OCI-LY1 (cell line): ENCODE data around the gene DOCK6.

ENCODE experiments used
- H2AFZ ChIP-seq: fragments of 200-600 bp; sonication (generic), shearing (Covaris generic); 2 replicates; pipeline ENCODE4 v1.6.0; 2014; ENCODE audit warnings: antibody characterized with exemption, mild to moderate bottlenecking, low read length
- H3F3A ChIP-seq: fragments of 200-600 bp; sonication (generic), shearing (Covaris generic); 2 replicates; pipeline ENCODE4 v1.6.0; 2014; ENCODE audit warnings: mild to moderate bottlenecking, antibody characterized with exemption, low read length, moderate library complexity; ENCODE audit not compliant: insufficient read depth
- H3K27ac ChIP-seq: fragments of 200-600 bp; sonication (generic); 2 replicates; pipeline ENCODE4 v1.5.1; 2014; ENCODE audit warnings: low read length, mixed run types, mild to moderate bottlenecking, low read depth; ENCODE audit not compliant: poor library complexity, severe bottlenecking
- H3K27me3 ChIP-seq: fragments of 200-600 bp; sonication (generic); 2 replicates; pipeline ENCODE4 v1.6.0; 2014; ENCODE audit warnings: antibody characterized with exemption, mild to moderate bottlenecking, low read length, moderate library complexity; ENCODE audit not compliant: insufficient read depth
- H3K36me3 ChIP-seq: fragments of 200-600 bp; sonication (generic); 2 replicates; pipeline ENCODE4 v1.6.1; 2014; ENCODE audit warnings: mild to moderate bottlenecking, antibody characterized with exemption, low read length, moderate library complexity, mixed read lengths; ENCODE audit not compliant: insufficient read depth
- H3K4me1 ChIP-seq: fragments of 200-600 bp; sonication (generic); 2 replicates; pipeline ENCODE4 v1.5.1; 2014; ENCODE audit warnings: mild to moderate bottlenecking, low read length, moderate library complexity; ENCODE audit not compliant: insufficient read depth, severe bottlenecking
- H3K4me2 ChIP-seq: fragments of 200-600 bp; sonication (generic), shearing (Covaris generic); 2 replicates; pipeline ENCODE4 v1.6.1; 2014; ENCODE audit warnings: low read length
- H3K4me3 ChIP-seq: fragments of 200-600 bp; sonication (generic); 2 replicates; pipeline ENCODE4 v1.5.1; 2014; ENCODE audit warnings: low read length, low read depth, mild to moderate bottlenecking, mixed read lengths; ENCODE audit not compliant: poor library complexity, severe bottlenecking
- H3K79me2 ChIP-seq: fragments of 200-600 bp; shearing (Covaris generic); 2 replicates; pipeline ENCODE4 v1.6.1; 2016; ENCODE audit warnings: mixed run types, low read length, mixed read lengths; ENCODE audit not compliant: insufficient read depth
- H3K9ac ChIP-seq: fragments of 200-600 bp; sonication (generic), shearing (Covaris generic); 2 replicates; pipeline ENCODE4 v1.6.1; 2014; ENCODE audit warnings: mild to moderate bottlenecking, low read length, mixed read lengths
- H3K9me2 ChIP-seq: fragments of 200-600 bp; sonication (generic), shearing (Covaris generic); 2 replicates; pipeline ENCODE4 v1.6.1; 2014; ENCODE audit warnings: low read depth, mild to moderate bottlenecking, low read length, mixed read lengths
- H3K9me3 ChIP-seq: fragments of 200-600 bp; shearing (Covaris generic); 2 replicates; pipeline ENCODE4 v1.6.1; 2014; ENCODE audit warnings: low read length, mixed read lengths
- H4K20me1 ChIP-seq: fragments of 200-600 bp; sonication (generic), shearing (Covaris generic); 2 replicates; pipeline ENCODE4 v1.6.0; 2016; ENCODE audit warnings: mild to moderate bottlenecking, low read length; ENCODE audit not compliant: insufficient read depth
- EZH2 ChIP-seq: fragments of 200-600 bp; sonication (generic), shearing (Covaris generic); IDR thresholded peaks from 2 replicates; pipeline ENCODE4 v1.8.0; 2017; ENCODE audit warnings: borderline replicate concordance, mixed run types, mild to moderate bottlenecking, antibody characterized with exemption, low read length, moderate library complexity, mixed read lengths
- TF ChIP-seq, protein P1 (sequence below): fragments of 200-600 bp; sonication (generic), shearing (Covaris generic); IDR thresholded peaks from 2 replicates; pipeline ENCODE4 v1.5.1; 2017; ENCODE audit warnings: mild to moderate bottlenecking, antibody characterized with exemption, low read length, moderate library complexity, mixed read lengths

Gene DOCK6

GRCh38 chr19:11260996-11261395 is 1.3 kb downstream of the DOCK6 start:
- Histone ChIP-seq H3K9me2 (no peaks in the 10 kb centered on the region), H3K79me2 (no peaks in the 10 kb centered on the region), H3K9me3 (no peaks in the 10 kb centered on the region), H3K36me3 (no peaks in the 10 kb centered on the region), H3K4me3 (no peak overlapping the region), H3K27me3 (no peaks in the 10 kb centered on the region), H2AFZ (no peak overlapping the region), H3F3A (no peaks in the 10 kb centered on the region), H3K4me1 (peaks cover 21% of the 10 kb centered on the region), H3K9ac (no peak overlapping the region), H3K27ac (no peak overlapping the region), H3K4me2 (no peak overlapping the region), H4K20me1 (no peaks in the 10 kb centered on the region)
- TF ChIP-seq, protein P1, sequence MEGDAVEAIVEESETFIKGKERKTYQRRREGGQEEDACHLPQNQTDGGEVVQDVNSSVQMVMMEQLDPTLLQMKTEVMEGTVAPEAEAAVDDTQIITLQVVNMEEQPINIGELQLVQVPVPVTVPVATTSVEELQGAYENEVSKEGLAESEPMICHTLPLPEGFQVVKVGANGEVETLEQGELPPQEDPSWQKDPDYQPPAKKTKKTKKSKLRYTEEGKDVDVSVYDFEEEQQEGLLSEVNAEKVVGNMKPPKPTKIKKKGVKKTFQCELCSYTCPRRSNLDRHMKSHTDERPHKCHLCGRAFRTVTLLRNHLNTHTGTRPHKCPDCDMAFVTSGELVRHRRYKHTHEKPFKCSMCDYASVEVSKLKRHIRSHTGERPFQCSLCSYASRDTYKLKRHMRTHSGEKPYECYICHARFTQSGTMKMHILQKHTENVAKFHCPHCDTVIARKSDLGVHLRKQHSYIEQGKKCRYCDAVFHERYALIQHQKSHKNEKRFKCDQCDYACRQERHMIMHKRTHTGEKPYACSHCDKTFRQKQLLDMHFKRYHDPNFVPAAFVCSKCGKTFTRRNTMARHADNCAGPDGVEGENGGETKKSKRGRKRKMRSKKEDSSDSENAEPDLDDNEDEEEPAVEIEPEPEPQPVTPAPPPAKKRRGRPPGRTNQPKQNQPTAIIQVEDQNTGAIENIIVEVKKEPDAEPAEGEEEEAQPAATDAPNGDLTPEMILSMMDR: no peak
- no peak for TF ChIP-seq EZH2

GRCh38 chr19:11257846-11258380 is 4.4 kb downstream of the DOCK6 start:
- no peaks in the 10 kb centered on the region for H3K9me2 ChIP-seq
- no peaks in the 10 kb centered on the region for H3F3A ChIP-seq
- H3K27ac ChIP-seq: no peak overlapping the region
- no peak overlapping the region for H2AFZ ChIP-seq
- no peaks in the 10 kb centered on the region for H3K9me3 ChIP-seq
- no peaks in the 10 kb centered on the region for H3K36me3 ChIP-seq
- no peak overlapping the region for H3K4me3 ChIP-seq
- H3K79me2 ChIP-seq: no peaks in the 10 kb centered on the region
- no peak overlapping the region for H3K4me2 ChIP-seq
- H3K27me3 ChIP-seq: no peaks in the 10 kb centered on the region
- peaks cover 11% of the 10 kb centered on the region for H3K4me1 ChIP-seq
- no peak for TF ChIP-seq EZH2
- TF ChIP-seq, protein P1: no peak
- H4K20me1 ChIP-seq: no peaks in the 10 kb centered on the region
- no peak overlapping the region for H3K9ac ChIP-seq

DNA sequence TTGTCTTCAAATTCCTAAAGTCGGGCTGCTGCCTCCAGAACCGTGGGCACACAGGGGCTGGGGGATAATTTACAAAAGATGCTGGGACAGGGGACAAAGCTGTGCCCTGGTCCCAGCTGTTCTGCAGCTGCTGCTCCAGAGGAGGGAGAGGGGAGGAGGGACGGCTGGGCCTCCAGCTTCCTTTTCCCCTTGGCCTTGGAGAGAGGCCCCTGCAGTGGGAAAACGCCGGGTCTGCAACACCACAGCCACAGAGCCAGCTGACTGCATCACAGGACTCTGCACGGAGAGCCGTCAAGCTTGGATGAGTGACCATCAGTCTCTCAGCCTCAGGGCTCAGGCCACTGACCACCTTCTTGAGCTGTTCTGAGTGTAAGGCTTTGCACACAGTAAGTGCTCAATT is 6.1 kb downstream of the DOCK6 start:
- H3K27me3 ChIP-seq: no peaks in the 10 kb centered on the region
- no peaks in the 10 kb centered on the region for H3K79me2 ChIP-seq
- no peak overlapping the region for H3K4me3 ChIP-seq
- no peaks in the 10 kb centered on the region for H3K9me2 ChIP-seq
- H3F3A ChIP-seq: no peaks in the 10 kb centered on the region
- H3K9me3 ChIP-seq: no peaks in the 10 kb centered on the region
- H2AFZ ChIP-seq: no peak overlapping the region
- H3K4me2 ChIP-seq: no peak overlapping the region
- H4K20me1 ChIP-seq: no peaks in the 10 kb centered on the region
- no peaks in the 10 kb centered on the region for H3K4me1 ChIP-seq
- H3K36me3 ChIP-seq: peaks cover 7% of the 10 kb centered on the region; the same call in 1 of the 2 replicates
- no peak for TF ChIP-seq EZH2
- TF ChIP-seq, protein P1: no peak
- no peak overlapping the region for H3K9ac ChIP-seq
- no peak overlapping the region for H3K27ac ChIP-seq
